AG04450 (cell line): ENCODE data around the gene LMF2. TPM values are rescaled to one million over a fixed set of nuclear protein-coding genes. Genes with fewer than 3 reads are reported as not detected.
"Not testable (repeated sequence)": the region's sequence is repeated elsewhere in the genome, so short reads cannot be mapped to it uniquely, and the experiment has no call there.

Source experiments
- CTCF ChIA-PET: fragments of 300-600, 350-600 bp; formaldehyde crosslinking; extraction: SDS; loops from one replicate; lab custom pipeline; 2022; ENCODE audit warnings: antibody characterized with exemption, inconsistent platforms; lab: Charles Lee
- POLR2A ChIA-PET: fragments of 350-600 bp; formaldehyde crosslinking; extraction: SDS; loops from one replicate; lab custom pipeline; 2021; ENCODE audit warnings: antibody characterized with exemption, inconsistent platforms; lab: Yijun Ruan, JAX
- DNase-seq: peaks from one replicate; pipeline ENCODE4 v3.0.0-alpha.2; 2011; ENCODE audit warnings: low read depth, low spot score
- H3K27ac ChIP-seq: one replicate; pipeline ENCODE4 v1.5.1; 2012; ENCODE audit warnings: low read depth, low read length, control low read depth
- H3K27me3 ChIP-seq: one replicate; pipeline ENCODE4 v1.6.0; 2012; ENCODE audit warnings: low read length; ENCODE audit not compliant: control insufficient read depth, insufficient read depth
- H3K4me3 ChIP-seq: 2 replicates; pipeline ENCODE4 v1.5.1; 2011; ENCODE audit warnings: mild to moderate bottlenecking, low read depth, low read length, control low read depth
- H3K9me3 ChIP-seq: 2 replicates; pipeline ENCODE4 v1.5.1; 2012; ENCODE audit warnings: low read length; ENCODE audit not compliant: control insufficient read depth, insufficient read depth
- CTCF ChIP-seq: IDR thresholded peaks from 2 replicates; pipeline ENCODE4 v1.5.1; 2011; ENCODE audit warnings: low read depth, low read length, control low read depth, inconsistent platforms
- polyA plus RNA-seq: library from polyadenylated mRNA; depleted of rRNA; stranded (reverse); fragments of >200 nt; gene quantifications from 2 replicates; pipeline ENCODE4 v1.2.3, GENCODE V29; 2011

The LMF2 gene
- polyA plus RNA-seq, 1 experiment: 25.7 TPM

GRCh38 chr22:50521710-50522109 is 14.2 kb upstream of the LMF2 start:
- POLR2A ChIA-PET: no interaction called here
- Histone ChIP-seq H3K27ac (no peak overlapping the region), H3K9me3 (no peaks in the 10 kb centered on the region; the same call in 1 of the 2 replicates), H3K27me3 (no peaks in the 10 kb centered on the region), H3K4me3 (no peak overlapping the region)
- no peak for TF ChIP-seq CTCF
- DNase-seq: no peak
- CTCF ChIA-PET: no interaction called here

- Histone ChIP-seq H3K9me3 (no peaks in the 10 kb centered on the region; the same call in 1 of the 2 replicates), H3K27ac (no peak overlapping the region), H3K4me3 (no peak overlapping the region), H3K27me3 (no peaks in the 10 kb centered on the region)
- DNase-seq: no peak
- no peak for TF ChIP-seq CTCF
- ChIA-PET CTCF (no interaction called here), POLR2A (no interaction called here)
These were observed 13.4 kb upstream of the LMF2 start for GRCh38 chr22:50520826-50521453.

- H3K9me3 ChIP-seq, H3K4me3 ChIP-seq, POLR2A ChIA-PET, DNase-seq, H3K27me3 ChIP-seq, H3K27ac ChIP-seq, CTCF ChIA-PET: not testable (repeated sequence)
These were observed 12.7 kb upstream of the LMF2 start for GRCh38 chr22:50520184-50520583.

GRCh38 chr22:50519151-50519550 is 11.6 kb upstream of the LMF2 start:
- ChIA-PET CTCF (no interaction called here), POLR2A (no interaction called here)
- Histone ChIP-seq H3K4me3 (no peak overlapping the region), H3K27ac (no peak overlapping the region), H3K27me3 (no peaks in the 10 kb centered on the region), H3K9me3 (no peaks in the 10 kb centered on the region; the same call in 1 of the 2 replicates)
- DNase-seq: no peak
- TF ChIP-seq CTCF: no peak

- no peaks in the 10 kb centered on the region for H3K27me3 ChIP-seq
- H3K4me3 ChIP-seq: no peak overlapping the region
- H3K9me3 ChIP-seq: no peaks in the 10 kb centered on the region; the same call in 1 of the 2 replicates
- no peak overlapping the region for H3K27ac ChIP-seq
- TF ChIP-seq CTCF: no peak
- ChIA-PET CTCF (no interaction called here), POLR2A (no interaction called here)
- no peak for DNase-seq
These were observed 11.1 kb upstream of the LMF2 start for GRCh38 chr22:50518606-50519005.
